ENCODE measurements around the gene DMD.

Gene DMD

GRCh38 chrX:31820430-31821210 is 1390.7 kb downstream of the DMD start:
- DNase-seq, result no peak

- no peak for DNase-seq
Observed at GRCh38 chrX:31819455-31819854, 1391.9 kb downstream of the DMD start.

- DNase-seq, result no peak
Observed at GRCh38 chrX:31811106-31811505, 1400.2 kb downstream of the DMD start.

GRCh38 chrX:31808357-31808756 is 1403.0 kb downstream of the DMD start:
- no peak for DNase-seq

- DNase-seq, result no peak
Observed at GRCh38 chrX:31807165-31807564, 1404.2 kb downstream of the DMD start.

GRCh38 chrX:31805781-31806180 is 1405.6 kb downstream of the DMD start:
- DNase-seq, result no peak

GRCh38 chrX:31800219-31800618 is 1411.1 kb downstream of the DMD start:
- DNase-seq, result no peak

- DNase-seq, result no peak
Observed at GRCh38 chrX:31796624-31797023, 1414.7 kb downstream of the DMD start.

GRCh38 chrX:31747411-31747810 is 1463.9 kb downstream of the DMD start:
- no peak for DNase-seq

GRCh38 chrX:31743004-31743403 is 1468.3 kb downstream of the DMD start:
- no peak for DNase-seq

- DNase-seq, result no peak
Observed at GRCh38 chrX:31717474-31717873, 1493.9 kb downstream of the DMD start.

GRCh38 chrX:31715675-31716074 is 1495.7 kb downstream of the DMD start:
- no peak for DNase-seq

- DNase-seq, result no peak
Observed at GRCh38 chrX:31714797-31715196, 1496.6 kb downstream of the DMD start.

GRCh38 chrX:31713120-31713519 is 1498.2 kb downstream of the DMD start:
- no peak for DNase-seq

- no peak for DNase-seq
Observed at GRCh38 chrX:31711166-31711565, 1500.2 kb downstream of the DMD start.

- DNase-seq, result no peak
Observed at GRCh38 chrX:31708116-31708515, 1503.2 kb downstream of the DMD start.

GRCh38 chrX:31706466-31706865 is 1504.9 kb downstream of the DMD start:
- no peak for DNase-seq

- DNase-seq, result no peak
Observed at GRCh38 chrX:31705816-31706215, 1505.5 kb downstream of the DMD start.

- no peak for DNase-seq
Observed at GRCh38 chrX:31704938-31705337, 1506.4 kb downstream of the DMD start.

GRCh38 chrX:31702222-31702621 is 1509.1 kb downstream of the DMD start:
- no peak for DNase-seq

- no peak for DNase-seq
Observed at GRCh38 chrX:31697294-31697916, 1513.9 kb downstream of the DMD start.

- DNase-seq, result no peak
Observed at GRCh38 chrX:31679861-31680260, 1531.5 kb downstream of the DMD start.

GRCh38 chrX:31670245-31670644 is 1541.1 kb downstream of the DMD start:
- no peak for DNase-seq

GRCh38 chrX:31665454-31665853 is 1545.9 kb downstream of the DMD start:
- no peak for DNase-seq

- DNase-seq, result no peak
Observed at GRCh38 chrX:31663172-31663571, 1548.2 kb downstream of the DMD start.

Measured in stimulated activated CD4-positive, alpha-beta T cell treated with anti-CD3 and anti-CD28 coated beads, Interleukin-1b, Interleukin-23, amount 100 ng/mL, for 48 hours (primary cell).